D341Med (cell line): ENCODE results near the gene CPEB4.
A peak's percentile ranks its signal among the peaks of the same experiment; 100 is the strongest.

ENCODE experiments used
- DNase-seq: peaks from one replicate; pipeline ENCODE4 v3.0.0; 2012; ENCODE audit warnings: low spot score

CPEB4 gene

DNA sequence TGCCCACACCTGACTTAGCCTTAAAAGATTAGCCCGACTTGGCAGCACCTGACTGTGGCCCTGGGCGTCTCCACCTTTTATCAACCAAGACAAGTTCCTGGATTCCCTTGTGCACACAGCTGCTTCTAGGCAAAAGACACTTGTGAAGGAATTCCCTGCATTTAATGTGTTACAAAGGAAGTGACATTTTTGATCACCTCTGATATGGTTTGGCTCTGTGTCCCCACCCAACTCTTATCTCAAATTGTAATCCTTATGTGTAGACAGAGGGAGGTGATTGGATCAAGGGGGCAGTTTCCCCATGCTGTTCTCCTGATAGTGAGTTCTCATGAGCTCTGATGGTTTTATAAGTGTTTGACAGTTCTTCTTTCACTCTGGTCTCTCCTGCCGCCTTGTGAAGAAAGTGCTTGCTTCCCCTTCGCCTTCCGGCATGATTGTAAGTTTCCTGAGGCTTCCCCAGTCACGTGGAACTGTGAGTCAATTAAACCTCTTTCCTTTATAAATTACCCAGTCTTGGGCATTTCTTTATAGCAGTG is 2.6 kb upstream of the CPEB4 start:
- no peak for DNase-seq

- DNase-seq: no peak
Observed at GRCh38 chr5:173886150-173886549, 2.0 kb upstream of the CPEB4 start.

GRCh38 chr5:173888473-173889131 is 453 bp downstream of the CPEB4 start:
- peak; percentile 43 for DNase-seq

DNA sequence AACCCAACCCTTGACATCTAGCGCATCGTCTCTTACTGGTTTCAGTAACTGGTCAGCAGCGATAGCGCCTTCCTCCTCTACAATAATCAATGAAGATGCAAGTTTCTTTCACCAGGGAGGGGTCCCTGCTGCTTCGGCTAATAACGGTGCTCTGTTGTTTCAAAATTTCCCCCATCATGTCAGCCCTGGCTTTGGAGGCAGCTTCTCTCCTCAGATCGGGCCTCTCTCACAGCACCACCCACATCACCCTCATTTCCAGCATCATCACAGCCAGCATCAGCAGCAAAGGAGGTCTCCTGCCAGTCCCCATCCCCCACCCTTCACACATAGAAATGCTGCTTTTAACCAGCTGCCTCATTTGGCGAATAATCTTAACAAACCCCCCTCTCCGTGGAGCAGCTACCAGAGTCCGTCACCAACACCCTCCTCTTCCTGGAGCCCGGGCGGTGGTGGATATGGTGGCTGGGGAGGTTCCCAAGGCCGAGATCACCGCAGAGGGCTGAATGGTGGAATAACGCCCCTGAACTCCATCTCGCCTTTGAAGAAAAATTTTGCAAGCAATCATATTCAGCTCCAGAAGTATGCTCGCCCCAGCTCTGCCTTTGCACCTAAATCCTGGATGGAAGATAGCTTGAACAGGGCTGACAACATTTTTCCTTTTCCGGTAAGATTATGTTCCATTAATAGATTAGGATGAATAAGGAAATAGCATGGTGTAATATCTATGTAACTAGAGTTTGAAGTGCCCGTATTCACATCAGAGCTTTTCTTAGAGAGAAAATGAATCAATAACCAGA is 2.2 kb downstream of the CPEB4 start:
- no peak for DNase-seq

GRCh38 chr5:173891308-173892116 is 3.4 kb downstream of the CPEB4 start:
- DNase-seq: no peak

DNA sequence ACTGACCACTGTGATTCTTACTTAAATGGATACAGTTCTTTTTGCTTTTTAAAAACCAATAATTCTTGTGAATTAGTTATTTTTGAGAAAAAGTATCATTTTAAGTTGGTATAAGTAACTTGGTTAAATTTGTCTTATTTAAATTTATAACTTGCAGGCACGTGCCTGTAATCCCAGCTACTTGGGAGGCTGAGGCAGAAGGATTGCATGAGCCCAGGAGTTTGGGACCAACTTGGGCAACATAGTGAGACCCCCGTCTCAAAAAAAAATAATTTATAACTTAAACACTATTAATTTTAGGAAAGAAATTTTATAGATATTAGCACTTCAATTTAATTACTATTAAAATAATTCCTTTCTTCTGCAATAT is 5.0 kb downstream of the CPEB4 start:
- DNase-seq: no peak

GRCh38 chr5:173895401-173896165 is 7.4 kb downstream of the CPEB4 start:
- no peak for DNase-seq

DNA sequence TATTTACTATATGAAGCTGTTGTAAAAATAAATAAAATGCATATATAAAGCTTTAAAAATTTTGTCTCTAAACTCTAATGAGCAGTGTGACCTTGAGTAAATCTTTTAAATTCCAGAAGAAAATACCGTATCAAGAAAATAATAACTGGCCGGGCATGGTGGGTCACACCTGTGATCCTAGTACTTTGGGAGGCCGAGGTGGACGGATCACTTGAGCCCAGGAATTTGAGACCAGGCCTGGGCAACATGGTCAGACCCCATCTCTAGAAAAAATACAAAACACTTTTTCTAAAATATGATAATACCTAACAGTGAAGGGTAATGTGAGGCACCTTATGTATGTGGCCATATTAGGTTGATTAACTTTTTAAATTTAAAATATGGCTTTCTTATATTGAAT is 8.5 kb downstream of the CPEB4 start:
- no peak for DNase-seq

DNA sequence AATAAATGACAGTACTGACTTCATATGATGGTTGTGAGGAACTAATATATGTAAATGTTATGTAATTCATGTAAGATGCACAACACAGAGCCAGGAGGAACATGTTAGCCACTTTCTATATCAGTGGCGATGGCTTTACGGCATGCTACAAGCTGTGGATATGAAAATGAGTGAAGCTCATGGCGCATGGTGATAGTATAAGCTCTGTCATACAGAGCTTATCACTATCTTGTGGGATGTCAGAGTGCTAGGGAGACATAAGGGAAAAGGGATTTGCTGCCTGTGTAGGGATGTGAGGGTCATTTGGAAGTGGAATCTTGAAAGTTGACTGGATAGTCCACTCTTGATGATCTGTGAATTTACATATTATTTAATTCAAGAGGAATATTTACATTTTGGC is 13.6 kb downstream of the CPEB4 start:
- DNase-seq: no peak

DNA sequence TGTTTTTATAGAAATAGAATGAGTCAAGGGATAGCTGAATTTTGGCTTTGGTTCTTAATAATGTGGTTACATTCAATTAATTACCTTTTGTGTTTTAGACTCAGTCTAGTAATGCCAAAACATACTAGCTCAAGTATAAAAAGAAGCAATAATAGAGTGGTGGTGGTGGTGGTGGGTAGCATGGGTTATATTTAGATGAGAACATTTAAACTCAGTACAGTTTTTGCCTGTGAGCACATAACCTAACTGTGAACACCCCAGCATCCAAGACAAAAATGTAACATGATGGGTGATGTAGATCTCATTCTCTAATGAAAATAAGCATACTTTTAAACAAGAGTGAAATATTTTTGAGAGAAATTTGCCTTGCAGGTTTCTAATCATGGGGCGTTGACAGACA is 14.2 kb downstream of the CPEB4 start:
- DNase-seq: no peak

DNA sequence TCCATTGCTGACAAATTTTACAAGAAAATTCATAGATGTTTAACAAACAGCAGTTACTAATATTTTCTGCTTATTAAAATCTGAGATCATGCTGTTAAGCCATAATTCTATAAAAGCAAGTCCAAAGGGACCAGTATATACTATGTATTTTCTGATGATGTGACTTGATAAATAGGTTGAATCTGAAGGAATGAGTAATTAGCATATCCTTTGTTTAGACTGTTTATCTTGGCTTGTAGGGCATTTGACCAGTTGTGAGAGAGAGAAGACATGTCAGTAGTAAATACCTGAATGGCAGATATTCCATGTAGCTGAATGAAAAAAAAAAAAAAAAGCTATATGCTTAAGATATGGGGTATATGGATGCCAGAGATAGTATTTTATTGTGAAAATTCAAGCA is 14.6 kb downstream of the CPEB4 start:
- DNase-seq: no peak

DNA sequence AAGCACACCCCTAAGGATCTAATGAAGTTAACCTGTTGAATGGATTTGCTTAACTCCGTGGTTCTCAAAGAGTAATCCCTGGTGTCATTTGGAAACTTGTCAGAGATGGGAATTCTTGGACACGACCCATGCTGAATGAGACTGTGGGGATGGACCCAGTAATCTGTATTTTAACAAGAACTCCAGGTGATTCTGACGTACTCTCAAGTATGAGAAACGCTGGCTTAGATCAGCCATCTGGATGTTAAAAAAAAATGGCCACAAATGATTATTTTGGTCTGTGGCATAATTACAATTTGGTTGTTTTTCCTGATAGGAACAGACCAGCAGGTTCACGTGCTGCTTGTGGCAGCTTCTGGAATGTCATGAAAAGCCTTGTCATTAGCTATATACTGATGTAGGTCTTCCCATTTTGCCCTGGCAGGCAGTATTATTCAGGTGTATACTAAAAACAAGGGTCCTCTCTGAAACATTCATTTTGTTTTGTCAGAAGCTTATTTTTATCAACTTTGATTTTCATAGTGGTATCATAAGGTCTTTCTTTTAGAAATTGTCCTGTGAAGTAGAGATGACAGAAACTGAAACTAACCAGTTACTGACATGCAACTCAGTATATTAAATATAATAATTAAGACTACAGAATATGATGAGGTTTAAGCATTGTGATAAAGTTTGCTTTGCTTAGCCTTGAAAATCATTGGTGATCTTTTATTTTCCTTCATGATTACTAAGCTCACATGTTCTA is 15.4 kb downstream of the CPEB4 start:
- no peak for DNase-seq

DNA sequence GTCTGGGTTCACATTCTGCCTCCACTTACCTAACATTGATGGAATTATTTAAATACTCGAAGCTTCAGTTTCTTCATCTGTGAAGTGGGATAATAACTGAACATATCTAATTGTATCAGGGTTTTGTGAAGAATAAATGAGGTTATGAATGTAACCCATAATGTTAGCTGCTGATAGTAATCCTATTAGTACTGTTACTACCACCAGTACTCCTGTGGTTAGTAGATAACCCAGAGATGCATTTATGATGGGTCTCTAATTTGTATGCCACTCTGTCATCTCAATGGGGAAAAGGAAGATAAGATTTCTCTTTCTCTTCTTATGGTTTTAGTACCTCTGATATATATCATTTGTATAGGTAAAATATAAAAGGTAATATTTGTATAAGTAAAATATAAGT is 16.0 kb downstream of the CPEB4 start:
- no peak for DNase-seq

GRCh38 chr5:173907284-173907683 is 19.1 kb downstream of the CPEB4 start:
- no peak for DNase-seq

GRCh38 chr5:173907686-173908371 is 19.7 kb downstream of the CPEB4 start:
- no peak for DNase-seq

- no peak for DNase-seq
Observed at GRCh38 chr5:173909199-173909598, 21.1 kb downstream of the CPEB4 start.

DNA sequence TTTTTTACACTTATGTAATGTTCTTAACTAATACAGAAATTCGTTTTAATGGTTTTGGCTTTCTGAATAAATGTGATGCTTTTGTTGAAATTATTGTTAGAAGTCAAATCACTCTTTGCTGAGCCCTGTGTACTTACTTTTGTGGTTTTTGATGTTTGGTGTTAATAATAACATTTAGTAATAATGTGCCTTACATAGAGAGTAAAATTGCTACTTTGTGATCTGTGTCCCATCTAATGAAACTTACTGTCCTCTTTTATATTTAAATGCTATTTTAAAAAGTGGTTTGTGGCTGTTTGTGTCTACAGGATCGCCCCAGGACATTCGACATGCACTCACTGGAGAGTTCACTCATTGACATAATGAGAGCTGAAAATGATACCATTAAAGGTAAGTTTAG is 22.1 kb downstream of the CPEB4 start:
- DNase-seq: no peak

- no peak for DNase-seq
Observed at GRCh38 chr5:173911623-173912022, 23.5 kb downstream of the CPEB4 start.

GRCh38 chr5:173913686-173914321 is 25.7 kb downstream of the CPEB4 start:
- no peak for DNase-seq
